Measurements from ENCODE around the gene OR4D6.

- TF ChIP-seq CTCF (IDR thresholded peaks at IDR 0.05), result no peak
- TF ChIP-seq ATF3 (CRISPR knock-in tag; conservative IDR thresholded peaks at IDR 0.05), result no peak
- TF ChIP-seq CREM (CRISPR knock-in tag; IDR thresholded peaks at IDR 0.05), result no peak
- no peak for TF ChIP-seq SMAD4 (CRISPR knock-in tag; IDR thresholded peaks at IDR 0.05)
- no peak for TF ChIP-seq NFYB (CRISPR knock-in tag; conservative IDR thresholded peaks at IDR 0.05; ENCODE audit: low read depth)
- TF ChIP-seq ETV6 (CRISPR knock-in tag; IDR thresholded peaks at IDR 0.05), result no peak
- no peak for TF ChIP-seq CBFB (CRISPR knock-in tag; IDR thresholded peaks at IDR 0.05; ENCODE audit: low read depth)
- TF ChIP-seq ZNF317 (CRISPR knock-in tag; IDR thresholded peaks at IDR 0.05; ENCODE audit: borderline replicate concordance, low read depth), result no peak
- TF ChIP-seq MAX (CRISPR knock-in tag; IDR thresholded peaks at IDR 0.05), result no peak
- TF ChIP-seq ZNF219 (CRISPR knock-in tag; IDR thresholded peaks at IDR 0.05; ENCODE audit: borderline replicate concordance), result no peak
Observed at GRCh38 chr11:59418156-59418555, 38.6 kb upstream of the OR4D6 start.
